IPS-11a (cell line): ENCODE data around the gene CHRDL1.
"Not testable (repeated sequence)": the region's sequence is repeated elsewhere in the genome, so short reads cannot be mapped to it uniquely, and the experiment has no call there.

Source experiments
- H3K4me3 ChIP-seq: one replicate; pipeline ENCODE4 v1.5.1; 2013; ENCODE audit warnings: low read depth, low read length, control low read depth

The CHRDL1 gene

GRCh38 chrX:110665223-110666002, 130.2 kb downstream of the CHRDL1 start:
- no peak overlapping the region for H3K4me3 ChIP-seq

- H3K4me3 ChIP-seq, result no peak overlapping the region
Measured at GRCh38 chrX:110657073-110657472, 138.5 kb downstream of the CHRDL1 start.

GRCh38 chrX:110654280-110654679, 141.3 kb downstream of the CHRDL1 start:
- H3K4me3 ChIP-seq, result not testable (repeated sequence)

GRCh38 chrX:110646386-110646785, 149.2 kb downstream of the CHRDL1 start:
- H3K4me3 ChIP-seq, result no peak overlapping the region
